Measurements from ENCODE around the gene RAB11FIP2. TPM values are rescaled to one million over a fixed set of nuclear protein-coding genes. Genes with fewer than 3 reads are reported as not detected.

Gene RAB11FIP2
- total and polyA plus RNA-seq, 2 of the 8 experiments (the other 6 are each of a cell fraction or from before 2014, with no cell fraction given): 3.1 to 12.7 TPM

GRCh38 chr10:117987244-117987909 is 59.4 kb downstream of the RAB11FIP2 start:
- Histone ChIP-seq H3K23ac (ENCODE audit: insufficient read length) (no peak overlapping the region), H3K27ac (ENCODE audit: low read depth, low read length) (no peak overlapping the region), H2AK5ac (ENCODE audit: low read depth, low read length) (no peak overlapping the region), H3K27me3 (replicated peaks in 1 of 4; ENCODE audit: control insufficient read depth in 3 of 4, extremely low read depth in 1 of 4, insufficient read depth in 3 of 4, low read length in 3 of 4) (no peaks in the 10 kb centered on the region), H2BK20ac (ENCODE audit: low read length) (no peak overlapping the region), H3K56ac (replicated peaks; ENCODE audit: insufficient read length, low read depth, low read length) (no peak overlapping the region), H2BK5ac (ENCODE audit: low read depth, low read length) (no peak overlapping the region), H3K18ac (ENCODE audit: extremely low read depth, low read length) (no peak overlapping the region), H3K9ac (replicated peaks in 1 of 4; ENCODE audit: extremely low read depth in 1 of 4, low read depth in 3 of 4, low read length in 3 of 4) (no peak overlapping the region), H4K91ac (replicated peaks; ENCODE audit: insufficient read length, low read length) (no peak overlapping the region), H2BK120ac (replicated peaks; ENCODE audit: low read depth, low read length) (no peak overlapping the region), H3K79me1 (ENCODE audit: low read depth, low read length) (no peaks in the 10 kb centered on the region), H3K4me1 (replicated peaks in 1 of 4; ENCODE audit: control insufficient read depth in 3 of 4, insufficient read depth in 4 of 4, low read length in 3 of 4) (peaks cover 0 to 8% (median 4%) of the 10 kb centered on the region in 4 experiments; a peak in 3 of 7 replicates), H4K8ac (ENCODE audit: extremely low read depth, insufficient read depth, low read length) (no peak overlapping the region), H2BK12ac (ENCODE audit: low read depth, low read length) (no peak overlapping the region), H3K4me3 (ENCODE audit: extremely low read depth in 1 of 4, insufficient read depth in 2 of 4, low read depth in 3 of 4, low read length in 4 of 4) (no peak overlapping the region), H2AFZ (ENCODE audit: low read length) (no peak overlapping the region), H2BK15ac (ENCODE audit: low read length) (no peak overlapping the region), H3K14ac (ENCODE audit: insufficient read length) (no peak overlapping the region), H3K4me2 (ENCODE audit: insufficient read depth in 1 of 2, low read depth in 2 of 2, low read length in 2 of 2) (no peak overlapping the region), H3K23me2 (ENCODE audit: low read depth, low read length) (no peaks in the 10 kb centered on the region), H3K36me3 (ENCODE audit: control insufficient read depth in 2 of 4, insufficient read depth in 4 of 4, low read length in 3 of 4) (no peaks in the 10 kb centered on the region), H3K4ac (replicated peaks; ENCODE audit: insufficient read length, low read depth, low read length) (no peak overlapping the region), H3K79me2 (ENCODE audit: control insufficient read depth in 1 of 2, insufficient read depth in 2 of 2, low read length in 2 of 2) (no peaks in the 10 kb centered on the region), H4K20me1 (replicated peaks in 1 of 2; ENCODE audit: control insufficient read depth in 1 of 2, insufficient read depth in 2 of 2, low read length in 2 of 2) (no peaks in the 10 kb centered on the region), H4K5ac (ENCODE audit: insufficient read length, low read depth, low read length) (no peak overlapping the region), H3K9me3 (ENCODE audit: insufficient read depth in 2 of 2, low read depth in 1 of 2, low read length in 1 of 2) (peaks cover 0 to 3% of the 10 kb centered on the region in 2 experiments; a peak in 1 of 4 replicates)
- POLR2A ChIA-PET (ENCODE audit: partially characterized antibody): no interaction called here
- no peak for TF ChIP-seq YY1 (IDR thresholded peaks at IDR 0.05; ENCODE audit: low read depth, low read length)
- TF ChIP-seq BCL11A (IDR thresholded peaks at IDR 0.05; ENCODE audit: low read depth in 2 of 2, low read length in 2 of 2): no peak
- no peak for TF ChIP-seq EZH2 (IDR thresholded peaks at IDR 0.05; ENCODE audit: low read depth, low read length, severe bottlenecking)
- no peak for TF ChIP-seq FOSL1 (IDR thresholded peaks at IDR 0.05; ENCODE audit: insufficient read depth, low read depth, low read length)
- no peak for TF ChIP-seq CTBP2 (IDR thresholded peaks at IDR 0.05; ENCODE audit: borderline replicate concordance, insufficient read depth, insufficient read length, low read length)
- TF ChIP-seq TAF1 (IDR thresholded peaks at IDR 0.05; ENCODE audit: low read depth, low read length): no peak
- no peak for TF ChIP-seq SAP30 (IDR thresholded peaks at IDR 0.05; ENCODE audit: insufficient read depth, insufficient replicate concordance, low read length)
- no peak for TF ChIP-seq CHD1 (IDR thresholded peaks at IDR 0.05; ENCODE audit: low read depth, low read length)
- TF ChIP-seq JUND (IDR thresholded peaks at IDR 0.05; ENCODE audit: low read length): no peak
- DNase-seq (ENCODE audit: low read depth in 1 of 2, low spot score in 2 of 2): no peak
- CTCF ChIA-PET (ENCODE audit: partially characterized antibody): no interaction called here
- no peak for FAIRE-seq
